Measurements from ENCODE around the gene SLC22A6.

DNA sequence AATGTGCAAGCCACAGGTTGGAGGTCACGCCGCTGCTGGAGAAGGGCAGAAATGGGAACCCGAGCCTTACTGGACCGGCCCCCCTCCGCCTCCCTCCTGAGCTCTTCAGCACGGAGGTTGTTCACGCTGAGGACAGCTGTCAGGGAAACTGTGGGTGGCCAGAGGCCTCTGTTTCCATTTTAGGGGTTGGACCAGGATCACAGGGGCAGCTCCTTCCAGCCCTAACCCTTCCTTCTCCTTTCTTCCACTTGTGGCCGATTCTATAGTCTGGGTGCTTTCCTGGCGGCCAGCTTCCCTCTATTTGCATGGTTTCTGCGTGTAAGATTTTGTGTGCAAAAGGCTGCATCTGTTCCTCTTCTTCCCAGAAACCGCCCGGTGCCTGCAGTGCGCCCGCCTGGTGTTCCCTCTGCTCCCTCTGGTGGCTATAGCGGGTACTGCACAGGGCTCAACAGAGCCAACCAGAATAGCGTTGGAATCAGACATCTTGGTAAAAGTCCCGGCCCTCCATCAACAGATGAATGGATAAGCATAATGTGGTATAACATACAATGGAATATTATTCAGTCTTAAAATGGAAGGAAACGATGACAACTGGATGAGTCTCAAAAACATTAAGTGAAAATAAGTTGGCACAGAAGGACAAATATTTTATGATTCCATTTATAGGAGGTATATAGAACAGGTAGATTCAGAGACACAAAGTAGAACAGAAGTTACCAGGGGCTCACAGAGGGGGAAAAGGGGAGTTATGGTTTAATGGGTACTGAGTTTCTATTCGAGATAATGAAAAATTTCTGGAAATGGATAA lies 39.3 kb upstream of the SLC22A6 start:
- TF ChIP-seq POLR2A (IDR thresholded peaks at IDR 0.05) (no peak), POLR2AphosphoS5 (IDR thresholded peaks at IDR 0.05; ENCODE audit: insufficient read depth in 1 of 2, low read depth in 1 of 2) (no peak)
